Liver (tissue), 9 donors: ENCODE results near the gene RNF157. TPM values are rescaled to one million over a fixed set of nuclear protein-coding genes. Genes with fewer than 3 reads are reported as not detected.

Experiments used
- DNase-seq: peaks from one replicate; pipeline ENCODE4 v3.0.0-alpha.2; 2017; ENCODE audit warnings: low spot score
- H3K27ac ChIP-seq, 2 donors: one replicate each; pipeline ENCODE4 v1.7.0; 2013; ENCODE audit warnings: inconsistent platforms in 2 of 2, low read length in 2 of 2, control low read depth in 1 of 2, low read depth in 1 of 2, mild to moderate bottlenecking in 1 of 2
- H3K27me3 ChIP-seq, 4 donors: one replicate each; pipeline versions ENCODE4 v1.6.1 to v1.7.0; 2013; ENCODE audit warnings: low read length in 3 of 4, inconsistent platforms in 1 of 4, mild to moderate bottlenecking in 1 of 4, moderate library complexity in 1 of 4; ENCODE audit not compliant: control insufficient read depth in 4 of 4, insufficient read depth in 4 of 4
- H3K36me3 ChIP-seq, 4 donors: one replicate each; pipeline versions ENCODE4 v1.6.1 to v1.7.0; 2013; ENCODE audit warnings: low read length in 3 of 4, mild to moderate bottlenecking in 3 of 4, low read depth in 1 of 4, moderate library complexity in 1 of 4; ENCODE audit not compliant: control insufficient read depth in 4 of 4, insufficient read depth in 3 of 4
- H3K4me1 ChIP-seq, 4 donors: one replicate each; pipeline versions ENCODE4 v1.6.1 to v1.7.0; 2013; ENCODE audit warnings: low read length in 3 of 4, mild to moderate bottlenecking in 3 of 4, moderate library complexity in 1 of 4; ENCODE audit not compliant: control insufficient read depth in 4 of 4, insufficient read depth in 4 of 4
- H3K4me3 ChIP-seq, 3 donors: one replicate each; pipeline versions ENCODE4 v1.6.1 to v1.7.0; 2013; ENCODE audit warnings: low read length in 3 of 3, control low read depth in 1 of 3, low read depth in 1 of 3, mild to moderate bottlenecking in 1 of 3
- H3K9ac ChIP-seq, 2 donors: one replicate each; pipeline ENCODE4 v1.7.0; 2013; ENCODE audit warnings: low read length in 2 of 2, mild to moderate bottlenecking in 2 of 2, moderate library complexity in 2 of 2, control low read depth in 1 of 2, low read depth in 1 of 2
- H3K9me3 ChIP-seq, 4 donors: one replicate each; pipeline versions ENCODE4 v1.6.1 to v1.7.0; 2013; ENCODE audit warnings: low read length in 3 of 4; ENCODE audit not compliant: control insufficient read depth in 4 of 4
- FOXA1 ChIP-seq: IDR thresholded peaks from 2 replicates; pipeline ENCODE4 v1.6.1; 2016; ENCODE audit warnings: antibody characterized with exemption
- FOXA2 ChIP-seq: IDR thresholded peaks from 2 replicates; pipeline ENCODE4 v1.6.1; 2016; ENCODE audit warnings: antibody characterized with exemption
- HNF4A ChIP-seq, 2 donors: conservative IDR thresholded peaks; 2 replicates each; pipeline ENCODE4 v1.6.1; 2016; ENCODE audit warnings: antibody characterized with exemption in 2 of 2, mild to moderate bottlenecking in 2 of 2
- HNF4G ChIP-seq: IDR thresholded peaks from 2 replicates; pipeline ENCODE4 v1.6.1; 2016; ENCODE audit warnings: antibody characterized with exemption
- NR2F2 ChIP-seq: IDR thresholded peaks from 2 replicates; pipeline ENCODE4 v1.6.1; 2016; ENCODE audit warnings: antibody characterized with exemption
- RAD21 ChIP-seq, 2 donors: IDR thresholded peaks; 2 replicates each; pipeline ENCODE4 v1.6.1; 2016; ENCODE audit warnings: antibody characterized with exemption in 2 of 2, mild to moderate bottlenecking in 2 of 2
- RXRA ChIP-seq, 2 donors: IDR thresholded peaks; 2 replicates each; pipeline ENCODE4 v1.6.1; 2017 to 2018; ENCODE audit warnings: antibody characterized with exemption in 2 of 2, mild to moderate bottlenecking in 1 of 2
- SP1 ChIP-seq: IDR thresholded peaks from 2 replicates; pipeline ENCODE4 v1.6.1; 2018; ENCODE audit warnings: antibody characterized with exemption, mild to moderate bottlenecking
- TAF1 ChIP-seq: conservative IDR thresholded peaks from 2 replicates; pipeline ENCODE4 v1.6.1; 2016; ENCODE audit warnings: antibody characterized with exemption, mild to moderate bottlenecking
- WGBS: extraction: QIAGEN DNeasy Blood & Tissue Kit; methylation state at CpG from one replicate; pipeline ENCODE4 v1.1.7; 2013; 5-methylcytosine and 5-hydroxymethylcytosine counted together
- polyA plus RNA-seq, 2 donors: library from polyadenylated mRNA; stranded (reverse) in 1 of 2; unstranded in 1 of 2; fragments of 200-250 nt in 1 of 2; fragments of >200 nt in 1 of 2; fragmentation: Nextera tagmentation in 1 of 2; extraction: Ambion mirVana in 1 of 2; gene quantifications; one replicate each; pipeline versions ENCODE4 v1.2.1 to v1.2.3, GENCODE V29; 2013 to 2015
- total RNA-seq, 2 donors: library from RNA; depleted of rRNA; stranded (reverse); fragments of >200 nt; gene quantifications; one replicate each; pipeline ENCODE4 v1.2.3, GENCODE V29; 2014
- TF ChIP-seq, protein P1 (sequence below): IDR thresholded peaks from 2 replicates; pipeline ENCODE4 v1.6.1; 2016; ENCODE audit warnings: antibody characterized with exemption
- TF ChIP-seq, protein P2 (sequence below): IDR thresholded peaks from 2 replicates; pipeline ENCODE4 v1.6.1; 2016; ENCODE audit warnings: antibody characterized with exemption, mild to moderate bottlenecking
- TF ChIP-seq, protein P3 (sequence below): fragments of 150-350 bp; IDR thresholded peaks from 2 replicates; pipeline ENCODE4 v1.5.1; 2017; ENCODE audit warnings: improper control_type of control experiment, low read depth, low read length; ENCODE audit not compliant: missing input control
- TF ChIP-seq, protein P4 (sequence below): IDR thresholded peaks from 2 replicates; pipeline ENCODE4 v1.6.1; 2016; ENCODE audit warnings: antibody characterized with exemption
- TF ChIP-seq, protein P5 (sequence below): IDR thresholded peaks from 2 replicates; pipeline ENCODE4 v1.6.1; 2016; ENCODE audit warnings: antibody characterized with exemption
- donor health status: healthy.
- donor health status: healthy.
- donor health status: healthy.
- donor health status: healthy.
- donor health status: healthy.

Gene RNF157
- total and polyA plus RNA-seq, 4 donors, result 0.42 to 2.9 (median 0.66) TPM

DNA sequence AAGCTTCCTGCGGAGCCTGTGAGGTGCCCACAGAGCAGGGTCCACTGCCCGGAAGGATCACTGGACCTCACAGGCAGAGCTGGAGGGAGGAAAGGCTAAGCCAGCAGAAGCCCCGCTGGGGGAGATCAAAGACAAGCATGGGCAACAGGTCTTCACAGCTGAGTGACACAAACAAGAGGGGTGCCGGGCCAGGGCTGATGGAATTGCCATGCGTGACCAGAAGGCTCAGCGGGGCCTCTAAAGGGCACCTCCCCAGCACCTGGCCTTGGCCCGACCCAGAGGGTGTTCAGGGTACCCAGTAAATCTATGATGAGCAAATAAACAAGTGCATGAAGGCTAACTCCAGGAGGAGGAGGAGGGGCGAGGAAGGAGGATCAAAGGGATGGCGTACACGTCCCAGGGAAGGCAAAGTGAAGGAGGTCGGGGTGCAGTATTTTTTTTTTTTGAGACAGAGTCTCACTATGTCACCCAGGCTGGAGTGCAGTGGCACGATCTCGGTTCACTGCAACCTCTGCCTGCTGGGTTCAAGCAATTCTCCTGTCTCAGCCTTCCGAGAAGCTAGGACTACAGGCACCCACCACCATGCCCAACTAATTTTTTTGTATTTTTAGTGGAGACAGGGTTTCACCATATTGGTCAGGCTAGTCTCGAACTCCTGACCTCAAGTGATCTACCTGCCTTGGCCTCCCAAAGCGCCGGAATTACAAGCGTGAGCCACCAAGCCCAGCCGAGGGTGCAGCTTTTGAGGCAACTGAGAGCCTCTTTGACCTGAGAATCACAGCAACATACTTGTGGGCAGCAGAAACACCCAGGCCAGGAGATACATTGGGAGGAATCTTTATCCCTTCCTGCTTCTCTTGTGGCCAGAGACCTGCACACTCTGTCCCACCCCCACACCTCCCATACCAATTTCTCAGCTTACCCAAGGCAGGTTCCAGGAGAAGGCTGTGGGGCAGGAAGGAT, 120.6 kb downstream of the RNF157 start:
- Histone ChIP-seq H3K4me3 (no peak overlapping the region), H3K27ac (no peak overlapping the region), H3K4me1 (peaks cover 0 to 7% (median 5%) of the 10 kb centered on the region in 4 donors), H3K9ac (no peak overlapping the region), H3K27me3 (no peaks in the 10 kb centered on the region), H3K9me3 (no peaks in the 10 kb centered on the region), H3K36me3 (no peaks in the 10 kb centered on the region)
- DNase-seq, result no peak
- WGBS, result 85% methylated on average over 19 of the region's 19 CpGs
- TF ChIP-seq SP1 (no peak), NR2F2 (no peak)

DNA sequence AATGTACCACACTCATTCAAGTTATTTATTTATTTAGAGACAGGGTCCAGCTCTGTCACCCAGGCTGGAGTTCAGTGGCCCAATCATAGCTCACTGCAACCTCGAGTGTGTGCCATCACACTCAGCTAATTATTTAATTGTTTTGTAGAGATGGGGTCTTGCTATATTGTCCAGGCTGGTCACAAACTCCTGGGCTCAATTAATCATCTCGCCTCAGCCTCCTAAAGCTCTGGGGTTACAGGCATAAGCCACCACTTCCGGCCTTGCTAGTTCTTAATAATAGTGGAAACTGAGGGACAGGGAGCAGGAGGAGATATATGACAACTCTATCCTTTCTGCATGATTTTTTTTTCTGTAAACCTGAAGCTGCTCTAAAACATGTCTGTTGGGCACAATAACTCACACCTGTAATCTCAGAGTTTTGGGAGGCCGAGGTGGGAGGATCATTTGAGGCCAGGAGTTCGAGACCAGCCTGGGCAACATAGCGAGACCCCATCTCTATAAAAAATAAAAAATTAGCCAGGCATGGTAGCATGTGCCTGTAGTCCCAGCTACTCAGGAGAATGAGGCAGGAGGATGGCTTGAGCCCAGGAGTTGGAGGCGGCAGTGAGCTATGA, 125.0 kb downstream of the RNF157 start:
- TF ChIP-seq, protein P1, sequence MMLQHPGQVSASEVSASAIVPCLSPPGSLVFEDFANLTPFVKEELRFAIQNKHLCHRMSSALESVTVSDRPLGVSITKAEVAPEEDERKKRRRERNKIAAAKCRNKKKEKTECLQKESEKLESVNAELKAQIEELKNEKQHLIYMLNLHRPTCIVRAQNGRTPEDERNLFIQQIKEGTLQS, result no peak
- TF ChIP-seq RAD21 (IDR thresholded peaks at IDR 0.05) (no peak), RXRA (IDR thresholded peaks at IDR 0.05) (no peak), SP1 (no peak), HNF4G (no peak), FOXA2 (no peak), TAF1 (no peak), NR2F2 (no peak), FOXA1 (no peak), HNF4A (conservative IDR thresholded peaks at IDR 0.05) (no peak)
- TF ChIP-seq, protein P2, sequence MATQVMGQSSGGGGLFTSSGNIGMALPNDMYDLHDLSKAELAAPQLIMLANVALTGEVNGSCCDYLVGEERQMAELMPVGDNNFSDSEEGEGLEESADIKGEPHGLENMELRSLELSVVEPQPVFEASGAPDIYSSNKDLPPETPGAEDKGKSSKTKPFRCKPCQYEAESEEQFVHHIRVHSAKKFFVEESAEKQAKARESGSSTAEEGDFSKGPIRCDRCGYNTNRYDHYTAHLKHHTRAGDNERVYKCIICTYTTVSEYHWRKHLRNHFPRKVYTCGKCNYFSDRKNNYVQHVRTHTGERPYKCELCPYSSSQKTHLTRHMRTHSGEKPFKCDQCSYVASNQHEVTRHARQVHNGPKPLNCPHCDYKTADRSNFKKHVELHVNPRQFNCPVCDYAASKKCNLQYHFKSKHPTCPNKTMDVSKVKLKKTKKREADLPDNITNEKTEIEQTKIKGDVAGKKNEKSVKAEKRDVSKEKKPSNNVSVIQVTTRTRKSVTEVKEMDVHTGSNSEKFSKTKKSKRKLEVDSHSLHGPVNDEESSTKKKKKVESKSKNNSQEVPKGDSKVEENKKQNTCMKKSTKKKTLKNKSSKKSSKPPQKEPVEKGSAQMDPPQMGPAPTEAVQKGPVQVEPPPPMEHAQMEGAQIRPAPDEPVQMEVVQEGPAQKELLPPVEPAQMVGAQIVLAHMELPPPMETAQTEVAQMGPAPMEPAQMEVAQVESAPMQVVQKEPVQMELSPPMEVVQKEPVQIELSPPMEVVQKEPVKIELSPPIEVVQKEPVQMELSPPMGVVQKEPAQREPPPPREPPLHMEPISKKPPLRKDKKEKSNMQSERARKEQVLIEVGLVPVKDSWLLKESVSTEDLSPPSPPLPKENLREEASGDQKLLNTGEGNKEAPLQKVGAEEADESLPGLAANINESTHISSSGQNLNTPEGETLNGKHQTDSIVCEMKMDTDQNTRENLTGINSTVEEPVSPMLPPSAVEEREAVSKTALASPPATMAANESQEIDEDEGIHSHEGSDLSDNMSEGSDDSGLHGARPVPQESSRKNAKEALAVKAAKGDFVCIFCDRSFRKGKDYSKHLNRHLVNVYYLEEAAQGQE, result no peak
- TF ChIP-seq, protein P3, sequence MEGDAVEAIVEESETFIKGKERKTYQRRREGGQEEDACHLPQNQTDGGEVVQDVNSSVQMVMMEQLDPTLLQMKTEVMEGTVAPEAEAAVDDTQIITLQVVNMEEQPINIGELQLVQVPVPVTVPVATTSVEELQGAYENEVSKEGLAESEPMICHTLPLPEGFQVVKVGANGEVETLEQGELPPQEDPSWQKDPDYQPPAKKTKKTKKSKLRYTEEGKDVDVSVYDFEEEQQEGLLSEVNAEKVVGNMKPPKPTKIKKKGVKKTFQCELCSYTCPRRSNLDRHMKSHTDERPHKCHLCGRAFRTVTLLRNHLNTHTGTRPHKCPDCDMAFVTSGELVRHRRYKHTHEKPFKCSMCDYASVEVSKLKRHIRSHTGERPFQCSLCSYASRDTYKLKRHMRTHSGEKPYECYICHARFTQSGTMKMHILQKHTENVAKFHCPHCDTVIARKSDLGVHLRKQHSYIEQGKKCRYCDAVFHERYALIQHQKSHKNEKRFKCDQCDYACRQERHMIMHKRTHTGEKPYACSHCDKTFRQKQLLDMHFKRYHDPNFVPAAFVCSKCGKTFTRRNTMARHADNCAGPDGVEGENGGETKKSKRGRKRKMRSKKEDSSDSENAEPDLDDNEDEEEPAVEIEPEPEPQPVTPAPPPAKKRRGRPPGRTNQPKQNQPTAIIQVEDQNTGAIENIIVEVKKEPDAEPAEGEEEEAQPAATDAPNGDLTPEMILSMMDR, result no peak
- TF ChIP-seq, protein P4, sequence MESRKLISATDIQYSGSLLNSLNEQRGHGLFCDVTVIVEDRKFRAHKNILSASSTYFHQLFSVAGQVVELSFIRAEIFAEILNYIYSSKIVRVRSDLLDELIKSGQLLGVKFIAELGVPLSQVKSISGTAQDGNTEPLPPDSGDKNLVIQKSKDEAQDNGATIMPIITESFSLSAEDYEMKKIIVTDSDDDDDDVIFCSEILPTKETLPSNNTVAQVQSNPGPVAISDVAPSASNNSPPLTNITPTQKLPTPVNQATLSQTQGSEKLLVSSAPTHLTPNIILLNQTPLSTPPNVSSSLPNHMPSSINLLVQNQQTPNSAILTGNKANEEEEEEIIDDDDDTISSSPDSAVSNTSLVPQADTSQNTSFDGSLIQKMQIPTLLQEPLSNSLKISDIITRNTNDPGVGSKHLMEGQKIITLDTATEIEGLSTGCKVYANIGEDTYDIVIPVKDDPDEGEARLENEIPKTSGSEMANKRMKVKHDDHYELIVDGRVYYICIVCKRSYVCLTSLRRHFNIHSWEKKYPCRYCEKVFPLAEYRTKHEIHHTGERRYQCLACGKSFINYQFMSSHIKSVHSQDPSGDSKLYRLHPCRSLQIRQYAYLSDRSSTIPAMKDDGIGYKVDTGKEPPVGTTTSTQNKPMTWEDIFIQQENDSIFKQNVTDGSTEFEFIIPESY, result no peak
- TF ChIP-seq, protein P5, sequence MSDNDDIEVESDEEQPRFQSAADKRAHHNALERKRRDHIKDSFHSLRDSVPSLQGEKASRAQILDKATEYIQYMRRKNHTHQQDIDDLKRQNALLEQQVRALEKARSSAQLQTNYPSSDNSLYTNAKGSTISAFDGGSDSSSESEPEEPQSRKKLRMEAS, result no peak
- H3K4me1 ChIP-seq, result no peaks in the 10 kb centered on the region
- H3K36me3 ChIP-seq, result no peaks in the 10 kb centered on the region
- no peaks in the 10 kb centered on the region for H3K27me3 ChIP-seq
- WGBS, result 88% methylated on average over 7 of the region's 7 CpGs
- no peaks in the 10 kb centered on the region for H3K9me3 ChIP-seq
- DNase-seq, result no peak
- H3K4me3 ChIP-seq, result no peak overlapping the region
- H3K9ac ChIP-seq, result no peak overlapping the region
- H3K27ac ChIP-seq, result no peak overlapping the region
